ENCODE results near the gene RAB10.
A peak's percentile ranks its signal among the peaks of the same experiment; 100 is the strongest.
"Not testable (repeated sequence)": the region's sequence is repeated elsewhere in the genome, so short reads cannot be mapped to it uniquely, and the experiment has no call there.

RAB10 gene

DNA sequence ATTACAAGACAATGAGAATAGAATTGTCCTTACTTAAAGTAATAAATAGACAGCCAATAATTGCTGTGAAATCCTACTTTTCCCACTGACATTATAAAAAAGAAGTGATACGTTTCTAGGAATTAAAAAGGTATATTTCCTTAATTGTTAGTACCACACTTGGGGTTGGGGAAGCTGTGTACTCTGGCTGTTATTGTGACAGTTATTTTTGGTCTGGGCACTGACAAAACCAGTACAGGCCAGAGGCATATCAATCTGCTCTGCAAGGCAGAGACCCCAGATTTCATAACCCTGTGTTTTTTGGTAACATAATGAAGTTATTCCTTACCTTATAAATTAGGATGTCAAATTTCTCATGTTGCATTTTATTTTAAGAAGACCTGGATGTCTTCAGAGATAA is 66.5 kb downstream of the RAB10 start:
- DNase-seq = no peak

DNA sequence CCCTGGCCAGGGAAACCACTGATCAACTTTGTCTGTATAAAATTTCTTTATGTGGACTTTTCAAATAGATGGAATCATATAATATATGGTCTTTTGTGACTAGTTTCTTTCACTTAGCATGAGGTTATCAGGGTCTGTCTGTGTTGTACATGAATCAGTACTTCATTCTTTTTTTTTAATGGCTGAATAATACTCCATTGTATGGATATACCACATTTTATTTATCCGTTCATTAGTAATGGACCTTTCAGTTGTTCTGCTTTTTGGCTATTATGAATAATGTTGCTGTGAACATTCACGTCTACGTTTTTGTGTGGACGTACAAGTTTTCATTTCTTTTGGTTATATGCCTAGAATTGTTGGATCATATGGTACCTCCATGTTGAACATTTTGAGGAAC is 69.9 kb downstream of the RAB10 start:
- DNase-seq = no peak

DNA sequence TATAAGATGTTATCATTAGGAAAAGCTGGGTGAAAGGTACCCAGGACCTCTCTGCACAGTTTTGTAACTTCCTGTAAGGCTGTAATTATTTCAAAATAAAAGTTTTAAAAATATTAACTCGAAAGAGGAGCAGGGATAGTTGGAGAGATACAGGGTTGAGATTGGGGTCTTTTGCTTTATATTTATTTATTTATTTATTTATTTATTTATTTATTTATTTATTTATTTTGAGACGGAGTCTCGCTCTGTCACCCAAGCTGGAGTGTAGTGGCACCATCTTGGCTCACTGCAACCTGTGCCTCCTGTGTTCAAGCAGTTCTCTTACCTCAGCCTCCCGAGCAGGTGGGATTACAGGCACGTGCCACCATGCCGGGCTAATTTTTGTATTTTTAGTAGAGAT is 74.8 kb downstream of the RAB10 start:
- DNase-seq = not testable (repeated sequence)

DNA sequence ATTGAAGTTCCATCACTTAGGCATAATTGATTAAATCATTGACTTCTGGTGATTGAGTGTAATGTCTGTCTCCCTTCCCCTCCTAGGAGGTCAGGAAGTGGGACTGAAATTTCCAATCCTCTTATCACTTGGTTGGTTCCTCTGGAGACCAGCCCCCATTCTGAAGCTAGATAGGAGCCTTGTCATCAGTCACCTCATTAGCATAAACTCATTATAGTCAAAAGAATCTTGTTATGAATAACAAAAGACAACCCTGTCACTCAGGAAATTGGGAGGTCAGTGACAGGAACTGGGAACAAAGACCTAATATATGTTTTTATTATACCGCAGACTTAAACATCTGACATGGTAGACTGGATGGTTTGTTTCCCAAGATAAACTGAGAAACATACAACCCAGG is 78.3 kb downstream of the RAB10 start:
- DNase-seq = no peak

DNA sequence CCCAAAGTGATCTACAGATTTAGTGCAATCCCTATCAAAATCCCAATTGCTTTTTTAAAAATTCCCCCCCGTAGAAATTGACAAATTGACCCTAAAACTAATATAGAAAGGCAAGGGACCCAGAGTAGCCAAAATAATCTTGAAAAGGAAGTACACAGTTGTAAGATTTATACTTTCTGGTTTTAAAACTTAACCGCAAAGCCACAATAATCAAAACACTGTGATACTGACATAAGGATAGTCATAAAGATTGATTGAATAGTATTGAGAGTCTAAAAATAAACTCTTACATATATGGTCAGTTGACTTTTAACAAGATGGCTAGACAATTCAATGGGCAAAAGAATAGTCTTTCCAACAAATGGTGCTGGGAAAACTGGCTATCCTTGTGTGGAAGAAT is 80.3 kb downstream of the RAB10 start:
- DNase-seq = no peak

DNA sequence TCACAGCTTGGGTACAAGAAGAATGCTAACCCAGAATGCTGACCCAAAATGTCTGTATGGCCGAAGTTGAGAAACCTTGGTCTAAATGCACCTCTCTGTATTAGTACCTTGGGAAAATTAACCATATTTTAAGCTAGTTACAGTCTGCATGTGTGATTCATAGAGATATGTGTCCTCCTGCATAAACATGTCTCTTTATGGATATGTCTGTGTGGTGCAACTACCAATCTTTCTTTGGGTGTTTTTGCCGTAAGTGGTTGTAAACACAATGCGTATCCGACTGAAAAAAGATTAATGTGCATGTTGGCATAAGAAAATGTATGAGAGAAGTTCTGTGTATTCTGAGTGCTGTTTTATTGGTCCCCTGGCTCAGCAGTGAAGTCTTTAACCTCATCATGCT is 84.8 kb downstream of the RAB10 start:
- no peak for DNase-seq

DNA sequence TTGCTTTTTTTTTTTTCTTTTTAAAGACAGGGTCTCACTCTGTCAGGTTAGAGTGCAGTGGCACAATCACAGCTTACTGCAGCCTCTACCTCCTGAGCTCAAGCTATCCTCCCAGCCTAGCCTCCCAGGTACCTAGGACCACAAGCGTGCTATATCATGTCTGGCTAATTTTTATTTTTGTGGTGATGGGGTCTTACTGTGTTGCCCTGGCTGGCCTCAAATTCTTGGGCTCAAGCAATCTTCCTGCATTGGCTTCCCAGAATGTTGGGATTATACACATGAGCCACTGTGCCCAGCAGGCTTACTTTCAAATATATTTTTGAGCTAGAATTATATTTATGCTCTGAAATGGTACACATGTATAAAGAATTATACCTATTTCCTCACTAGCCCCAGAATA is 85.6 kb downstream of the RAB10 start:
- no peak for DNase-seq

DNA sequence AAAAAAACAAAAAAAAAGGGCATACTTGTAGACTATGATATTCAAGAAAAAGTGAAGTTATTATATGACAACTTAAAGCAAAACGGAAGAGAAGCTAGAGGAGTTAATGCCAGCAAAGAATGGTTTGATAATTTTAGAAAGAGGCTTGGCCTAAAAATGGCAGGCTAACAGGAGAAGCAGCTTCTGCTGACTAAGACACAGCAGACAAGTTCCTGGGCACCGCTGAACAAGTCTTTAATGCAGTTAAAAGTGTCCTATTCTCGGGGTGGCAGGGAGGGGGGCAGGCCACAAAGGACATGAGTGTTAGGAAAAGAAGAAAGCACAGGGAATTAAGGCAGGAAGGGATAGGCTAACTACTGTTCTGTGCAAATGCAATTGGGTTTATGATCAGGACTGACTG is 88.7 kb downstream of the RAB10 start:
- no peak for DNase-seq

DNA sequence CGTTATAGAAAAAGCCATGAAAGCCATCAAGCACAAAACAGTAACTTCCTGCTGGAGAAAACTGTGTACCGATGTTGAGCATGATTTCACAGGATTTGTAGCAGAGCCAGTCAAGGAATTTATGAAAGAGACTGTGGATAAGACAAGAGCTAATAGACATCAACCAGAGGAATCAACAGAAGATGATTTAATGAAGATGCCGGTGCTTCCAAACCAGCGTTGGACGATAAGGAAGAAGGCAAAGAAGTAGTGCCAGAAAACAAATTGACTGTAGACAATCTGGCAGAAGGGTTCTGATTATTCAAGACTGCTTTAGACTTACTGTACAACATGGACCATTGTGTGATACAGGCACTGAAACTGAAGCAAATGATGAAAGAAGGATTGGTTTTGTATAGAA is 89.5 kb downstream of the RAB10 start:
- no peak for DNase-seq

DNA sequence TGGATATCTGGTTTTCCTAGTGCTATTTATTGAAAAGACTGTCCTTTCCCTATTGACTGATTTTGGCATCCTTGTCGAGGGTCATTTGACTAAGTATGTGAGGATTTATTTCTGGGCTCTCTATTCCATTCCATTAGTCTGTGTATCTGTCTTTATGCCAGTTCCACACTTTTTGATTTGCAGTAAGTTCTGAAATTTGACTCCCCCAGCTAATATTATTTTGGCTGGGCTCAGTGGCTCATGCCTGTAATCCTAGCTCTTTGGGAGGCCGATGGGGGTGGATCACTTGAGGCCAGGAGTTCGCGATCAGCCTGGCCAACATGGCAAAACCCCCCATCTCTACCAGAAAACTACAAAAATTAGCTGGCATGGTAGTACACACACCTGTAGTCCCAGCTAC is 92.2 kb downstream of the RAB10 start:
- DNase-seq = no peak

DNA sequence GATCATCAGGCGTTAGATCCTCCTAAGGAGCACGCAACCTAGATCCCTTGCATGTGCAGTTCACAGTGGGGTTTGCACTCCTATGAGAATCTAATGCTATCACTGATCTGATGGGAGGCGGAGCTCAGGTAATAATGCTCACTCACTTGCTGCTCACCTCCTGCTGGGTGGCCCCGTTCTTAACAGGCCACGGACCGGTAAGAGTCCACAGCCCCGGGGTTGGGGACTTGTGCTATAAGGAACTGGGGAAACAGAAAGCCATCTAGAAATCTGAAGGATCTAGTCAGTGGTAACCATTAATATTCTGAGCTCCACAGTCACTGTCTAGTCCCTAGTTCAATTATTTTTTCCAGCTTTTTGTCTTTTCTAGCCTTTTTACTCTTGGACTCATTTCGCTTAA is 94.3 kb downstream of the RAB10 start:
- no peak for DNase-seq

DNA sequence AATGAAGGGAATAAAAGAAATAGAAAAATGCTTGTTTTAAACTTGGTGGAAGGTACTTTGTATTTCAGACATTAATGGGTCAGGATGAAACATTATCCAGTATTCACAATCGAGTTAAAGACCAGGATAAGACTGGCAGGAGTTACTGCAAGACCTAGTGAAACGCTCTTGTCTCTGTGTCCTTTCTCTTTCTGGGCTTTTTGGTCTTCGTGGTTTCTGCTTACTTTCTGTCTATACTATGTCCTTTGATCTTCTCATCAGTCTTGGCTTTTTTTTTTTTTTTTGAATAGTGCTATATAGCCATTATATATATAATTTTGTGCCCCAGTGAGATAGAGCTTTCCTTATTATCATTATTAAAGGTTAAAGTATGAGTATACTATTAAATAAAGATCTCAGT is 96.9 kb downstream of the RAB10 start:
- no peak for DNase-seq

DNA sequence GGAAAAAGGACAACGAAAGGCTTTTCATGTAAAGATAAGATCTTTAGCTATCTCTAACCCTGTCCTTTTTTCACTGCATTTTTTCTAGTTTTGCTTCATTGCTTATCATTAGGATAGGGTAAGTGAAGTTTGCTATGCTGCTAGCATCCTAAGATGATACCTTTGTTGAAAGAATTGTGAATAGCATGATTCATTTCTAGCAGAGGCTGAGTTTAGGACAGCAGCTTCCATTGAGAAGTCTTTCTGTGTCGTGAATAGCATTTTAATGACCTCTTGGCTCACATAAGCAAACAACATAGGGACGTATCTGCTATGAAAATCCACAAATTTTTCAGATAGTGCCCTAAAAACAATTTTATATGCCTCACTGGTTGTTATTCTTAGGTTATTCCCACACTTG is 102.6 kb downstream of the RAB10 start:
- no peak for DNase-seq

DNA sequence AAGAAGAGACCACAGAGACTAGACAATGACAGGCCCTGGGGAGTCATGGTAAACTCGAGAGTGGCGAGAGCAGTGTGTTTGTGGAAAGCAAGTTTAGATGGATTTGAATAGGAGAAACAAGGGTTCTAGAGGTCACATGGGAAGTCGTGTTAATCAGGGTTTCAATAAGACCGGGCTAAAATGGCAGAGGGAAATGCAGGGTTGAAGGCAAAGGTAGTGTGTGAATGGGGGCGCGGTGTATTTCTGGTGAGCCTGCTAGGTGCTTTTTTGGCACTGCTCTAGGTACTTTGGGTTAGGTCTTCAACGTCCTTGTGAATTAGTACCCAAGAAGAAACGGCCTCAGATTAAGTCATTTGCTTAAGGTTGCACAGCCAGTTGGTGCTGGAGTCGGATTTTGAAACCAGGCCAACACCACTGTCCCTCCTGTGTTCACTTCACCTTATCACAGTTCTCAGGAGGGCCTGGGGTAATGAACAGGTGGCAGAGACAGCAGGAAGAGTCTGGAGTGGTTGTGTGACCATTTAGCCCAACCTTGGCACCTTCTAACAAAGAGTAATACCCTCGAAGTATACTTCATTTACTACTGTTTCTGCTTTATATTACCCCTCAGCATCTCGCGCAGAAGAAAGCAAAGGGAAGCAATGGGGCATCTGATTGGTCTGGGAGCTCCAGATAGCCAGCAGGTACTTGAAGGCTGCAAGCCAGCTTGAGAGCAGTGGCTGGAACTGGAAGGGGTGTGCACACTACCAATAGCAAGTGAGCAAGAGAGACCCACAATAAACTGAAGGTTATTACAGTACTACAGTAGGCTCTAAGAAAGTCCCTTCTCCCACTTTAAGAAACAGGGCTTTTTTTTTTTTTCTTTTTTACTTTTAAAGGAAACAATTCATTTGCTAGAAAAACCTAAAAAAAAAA is 105.6 kb downstream of the RAB10 start:
- peak; percentile 43 for DNase-seq

DNA sequence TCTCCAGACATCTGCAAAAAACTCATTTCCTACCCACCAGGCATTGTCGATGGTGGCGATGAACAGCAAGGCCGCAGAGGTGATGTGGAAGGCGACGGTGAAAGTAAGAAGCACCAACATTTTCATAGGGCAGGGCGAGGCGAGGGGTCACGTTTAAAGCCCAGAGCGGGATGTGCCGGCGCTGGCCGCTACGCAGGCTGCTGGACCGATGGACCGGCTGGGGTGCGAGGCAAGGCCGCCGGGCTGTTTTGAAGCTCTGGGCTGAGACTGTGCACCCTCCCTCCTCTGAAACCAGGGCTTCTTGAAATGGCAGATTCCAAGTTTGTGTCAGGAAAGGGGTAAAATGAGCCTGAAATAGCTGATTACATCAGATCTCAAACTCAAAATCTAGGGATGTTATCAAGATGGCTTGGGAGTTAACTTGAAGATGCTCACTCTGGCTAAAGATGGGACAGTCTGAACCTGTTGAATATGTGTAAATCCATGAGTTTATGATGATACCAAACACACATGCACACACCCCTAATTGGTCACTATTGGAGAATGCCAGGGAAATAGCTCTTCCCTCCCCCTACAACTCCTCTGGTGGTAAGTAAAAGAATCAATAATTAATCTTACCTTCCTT is 107.4 kb downstream of the RAB10 start:
- DNase-seq = no peak

DNA sequence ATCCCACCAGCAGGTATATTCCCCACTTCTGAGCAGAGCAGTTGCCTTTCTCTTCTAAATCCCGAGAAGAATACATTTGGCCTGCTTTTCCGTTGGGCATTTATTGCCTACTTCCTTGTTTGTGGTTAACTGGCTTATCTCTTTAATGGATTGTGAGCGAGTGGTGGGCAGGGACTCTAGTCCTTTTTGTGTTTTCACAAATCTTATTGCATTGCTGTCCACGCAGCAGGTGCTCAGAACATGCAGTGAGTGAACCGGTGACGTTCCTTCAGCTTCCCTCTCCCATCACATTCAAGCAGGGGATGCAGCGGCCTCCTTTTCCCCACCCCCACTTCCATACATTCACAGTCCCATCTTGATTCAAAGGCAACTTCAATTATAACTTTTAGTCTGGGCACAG is 110.1 kb downstream of the RAB10 start:
- DNase-seq = peak; percentile 30

DNA sequence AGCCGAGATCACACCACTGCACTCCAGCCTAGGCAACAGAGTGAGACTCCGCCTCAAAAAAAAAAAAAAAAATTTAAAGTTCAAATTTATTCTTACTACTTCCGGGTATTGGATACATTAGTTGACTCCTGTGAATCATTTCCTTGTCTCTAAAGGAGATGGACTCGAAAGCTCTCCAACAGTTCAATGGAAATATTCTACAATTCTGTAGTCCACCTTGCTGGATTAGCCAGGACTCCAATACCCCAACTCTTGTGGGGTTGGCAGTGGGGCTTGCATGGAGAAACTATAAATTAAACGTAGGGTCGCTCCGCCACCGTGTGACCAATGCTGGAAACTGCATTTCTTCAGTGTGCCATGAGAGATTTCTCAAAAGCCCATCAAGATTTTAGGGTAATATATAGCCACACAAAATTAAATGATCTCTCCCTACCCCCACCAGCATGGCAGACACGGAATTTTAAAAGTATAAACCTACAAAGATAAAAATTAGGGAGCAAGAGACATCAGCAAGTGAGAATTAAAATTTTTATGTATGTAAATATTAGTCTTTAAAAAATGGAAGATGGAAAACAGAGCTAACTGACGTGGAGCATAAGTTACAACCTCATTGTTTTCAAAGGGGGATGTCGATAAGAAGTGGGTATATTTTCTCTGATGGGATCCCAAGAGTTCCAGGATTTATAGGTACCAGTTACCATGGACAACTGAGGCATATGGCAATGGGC is 111.2 kb downstream of the RAB10 start:
- DNase-seq = peak; percentile 79

DNA sequence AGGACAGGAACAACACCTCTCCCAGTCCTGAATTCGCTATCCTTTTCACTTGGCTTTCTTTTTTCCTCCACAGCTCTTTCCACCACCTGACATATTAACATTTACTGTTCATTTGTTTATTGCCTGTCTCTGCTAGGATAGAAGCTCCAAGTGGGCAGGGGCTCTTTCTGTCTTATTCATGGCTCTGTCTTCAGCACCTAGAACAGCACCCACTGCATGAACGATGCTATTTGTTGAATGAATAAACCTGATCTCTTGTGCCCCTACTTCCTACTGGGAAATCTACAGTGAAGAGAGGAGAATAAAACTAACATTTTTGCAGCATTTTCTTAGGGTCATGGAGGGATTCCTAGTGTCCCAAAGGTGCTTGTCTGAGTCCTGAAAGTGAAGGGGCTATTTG is 114.6 kb downstream of the RAB10 start:
- no peak for DNase-seq

DNA sequence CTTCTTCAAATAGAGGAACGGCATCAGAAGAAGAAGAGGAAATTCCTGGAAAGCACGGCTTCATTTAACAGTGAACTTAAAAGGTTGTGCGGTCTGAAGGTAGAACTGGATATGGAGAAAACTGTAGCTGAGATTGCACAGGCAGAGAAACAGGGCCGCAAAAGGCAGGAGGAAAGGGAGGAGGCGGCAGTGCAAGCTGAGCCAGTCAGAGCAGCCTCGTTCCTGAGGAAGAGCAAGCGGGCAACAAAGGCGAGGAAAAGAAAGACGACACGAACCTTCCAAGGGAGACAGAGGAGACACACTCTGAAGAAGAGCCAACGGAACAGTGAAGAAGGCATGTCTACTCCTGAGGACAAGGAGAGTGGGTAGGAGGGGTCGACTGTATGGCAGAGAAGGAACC is 116.4 kb downstream of the RAB10 start:
- no peak for DNase-seq

DNA sequence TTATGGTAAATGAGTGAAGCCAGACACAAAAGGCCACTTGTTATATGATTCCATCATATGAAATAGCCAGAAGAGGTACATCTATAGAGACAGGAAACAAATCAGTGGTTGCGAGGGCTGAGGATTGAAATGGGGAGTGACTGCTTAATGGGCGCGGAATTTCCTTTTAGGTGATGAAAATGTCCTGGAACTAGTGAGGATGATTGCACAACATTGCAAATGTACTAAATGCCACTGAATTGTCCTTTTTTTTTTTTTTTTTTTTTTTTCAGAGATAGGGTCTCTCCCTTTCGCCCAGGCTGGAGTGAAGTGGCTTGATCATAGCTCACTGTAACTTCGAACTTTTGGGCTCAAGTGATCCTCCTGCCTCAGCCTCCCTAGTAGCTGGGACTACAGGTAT is 123.7 kb downstream of the RAB10 start:
- DNase-seq = no peak

DNA sequence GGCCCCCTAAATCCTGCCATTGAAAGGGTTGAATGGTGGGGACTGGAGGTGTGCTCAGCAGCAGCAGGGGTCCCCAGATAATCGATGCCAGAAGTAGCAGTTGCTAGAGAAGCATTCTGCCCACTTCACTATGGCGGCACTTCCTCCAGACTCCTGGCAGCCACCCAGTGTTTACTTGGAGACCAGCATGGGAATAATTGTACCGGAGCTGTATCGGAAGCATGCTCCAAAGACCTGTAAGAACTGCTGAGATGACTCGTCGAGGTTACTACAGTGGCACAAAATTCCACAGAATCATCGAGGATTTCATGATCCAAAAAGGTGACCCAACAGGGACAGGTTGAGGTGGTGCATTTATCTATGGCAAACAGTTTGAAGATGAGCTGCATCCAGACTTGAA is 128.0 kb downstream of the RAB10 start:
- no peak for DNase-seq

DNA sequence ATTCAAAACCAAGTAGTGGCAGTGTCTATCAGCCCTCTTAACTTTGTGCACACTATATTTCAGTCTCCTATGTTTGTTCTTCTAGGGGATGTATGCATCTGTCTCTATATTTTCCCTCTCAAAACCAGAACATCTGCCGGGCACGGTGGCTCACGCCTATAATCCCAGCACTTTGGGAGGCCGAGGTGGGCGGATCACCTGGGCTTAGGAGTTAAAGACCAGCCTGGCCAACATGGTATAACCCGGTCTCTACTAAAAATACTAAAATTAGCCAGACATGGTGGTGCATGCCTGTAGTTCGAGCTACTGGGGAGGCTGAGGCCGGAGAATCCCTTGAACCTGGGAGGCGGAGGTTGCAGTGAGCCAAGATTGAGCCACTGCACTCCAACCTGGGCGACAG is 129.1 kb downstream of the RAB10 start:
- no peak for DNase-seq

DNA sequence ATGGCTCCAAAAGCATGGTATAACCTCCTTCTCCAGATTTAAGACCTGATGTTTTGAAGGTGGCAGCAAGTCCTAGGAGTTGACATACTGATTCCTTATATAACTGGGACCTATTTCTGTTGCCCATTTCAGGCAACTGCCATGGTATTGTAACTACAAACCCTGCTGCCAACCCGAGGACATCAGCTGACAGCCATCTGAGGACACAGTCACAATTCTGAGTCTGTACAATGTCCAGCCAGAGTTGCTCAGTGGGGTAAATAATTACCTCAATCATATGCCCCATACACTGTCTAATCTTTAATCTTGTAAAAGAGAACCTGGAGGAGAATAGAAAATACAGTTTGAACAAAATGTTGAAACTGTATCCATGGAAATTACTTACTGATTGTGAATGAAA is 130.3 kb downstream of the RAB10 start:
- DNase-seq = no peak

DNA sequence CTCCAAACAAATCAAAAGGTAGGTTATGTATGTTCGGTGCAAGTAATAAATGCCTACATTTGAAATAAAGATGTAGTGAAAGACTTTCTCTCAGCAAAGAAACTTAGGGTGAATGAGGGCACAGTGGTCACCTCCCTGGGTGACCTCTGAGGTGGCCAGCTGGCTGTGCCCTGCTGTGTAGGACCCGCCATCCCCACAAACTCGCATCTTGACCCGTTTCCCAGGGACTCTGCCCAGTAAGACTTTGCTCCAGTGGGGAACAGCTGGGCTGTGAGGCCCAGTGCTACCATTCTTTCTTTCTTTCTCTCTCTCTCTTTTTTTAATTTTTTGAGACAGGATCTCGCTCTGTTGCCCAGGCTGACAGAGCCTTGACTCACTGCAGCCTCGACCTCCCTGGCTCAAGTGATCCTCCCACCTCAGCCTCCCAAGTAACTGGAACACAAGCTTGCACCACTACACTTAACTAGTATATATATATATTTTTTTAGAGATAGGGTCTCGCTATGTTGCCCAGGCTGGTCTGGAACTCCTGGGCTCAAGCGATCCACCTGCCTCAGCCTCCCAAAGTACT is 130.8 kb downstream of the RAB10 start:
- DNase-seq = no peak

Data from DMS53 (cell line).